ENCODE measurements around the gene CDH23.
A peak's percentile ranks its signal among the peaks of the same experiment; 100 is the strongest.

Gene CDH23

DNA sequence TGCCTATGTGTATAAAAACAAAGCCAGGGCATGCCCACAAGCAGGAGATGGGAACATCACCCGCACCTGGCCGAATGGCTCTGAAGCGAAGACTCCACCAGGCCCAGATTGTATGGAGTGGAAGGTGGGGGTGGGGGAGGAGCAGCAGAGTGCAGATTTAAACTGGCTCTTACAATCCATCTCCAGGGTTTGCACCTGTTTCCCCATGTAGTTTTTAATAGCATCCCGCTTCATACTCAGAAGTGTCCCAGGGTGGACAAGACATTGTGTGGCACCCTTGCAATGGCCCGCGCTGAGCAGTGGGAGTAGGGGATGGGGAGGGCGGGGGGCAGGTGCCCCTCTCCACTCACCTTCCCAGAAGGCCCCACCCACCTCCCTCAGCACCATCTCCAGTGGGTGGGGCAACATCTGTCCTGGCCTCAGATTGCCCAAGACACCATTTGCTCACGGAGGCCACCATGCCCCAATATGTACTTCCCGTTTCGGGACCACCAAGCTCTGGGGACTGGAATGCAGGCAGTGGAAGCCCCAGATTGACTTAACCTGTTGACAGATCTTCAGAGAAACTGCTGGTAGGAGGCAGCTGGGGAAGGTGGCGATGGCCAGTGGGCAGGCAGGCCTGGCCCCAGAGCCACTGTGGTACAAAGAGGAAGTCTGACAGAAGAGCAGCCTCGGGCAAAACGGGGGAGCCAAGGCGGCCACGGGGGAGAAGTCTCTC is 353.6 kb downstream of the CDH23 start:
- no peak for DNase-seq

DNA sequence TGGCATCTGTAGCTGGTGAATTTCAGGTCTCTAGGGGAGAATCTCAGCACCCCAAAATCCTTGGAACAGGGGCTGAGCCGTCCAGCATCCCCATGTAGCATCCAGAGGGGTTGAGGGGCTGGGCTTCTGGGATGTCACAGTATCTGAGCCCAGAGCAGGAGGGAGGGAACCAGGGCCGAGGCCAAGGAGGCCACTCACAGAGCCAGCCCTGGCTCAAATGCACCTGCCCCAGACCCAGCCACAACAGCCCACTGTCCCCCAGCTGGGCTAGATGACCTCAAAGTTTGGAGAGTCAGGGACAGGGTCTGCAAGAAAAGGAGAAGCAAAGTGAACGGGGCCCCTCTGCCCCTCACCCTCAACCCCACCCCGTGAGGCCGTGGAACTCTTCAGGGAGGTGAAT is 354.3 kb downstream of the CDH23 start:
- no peak for DNase-seq

DNA sequence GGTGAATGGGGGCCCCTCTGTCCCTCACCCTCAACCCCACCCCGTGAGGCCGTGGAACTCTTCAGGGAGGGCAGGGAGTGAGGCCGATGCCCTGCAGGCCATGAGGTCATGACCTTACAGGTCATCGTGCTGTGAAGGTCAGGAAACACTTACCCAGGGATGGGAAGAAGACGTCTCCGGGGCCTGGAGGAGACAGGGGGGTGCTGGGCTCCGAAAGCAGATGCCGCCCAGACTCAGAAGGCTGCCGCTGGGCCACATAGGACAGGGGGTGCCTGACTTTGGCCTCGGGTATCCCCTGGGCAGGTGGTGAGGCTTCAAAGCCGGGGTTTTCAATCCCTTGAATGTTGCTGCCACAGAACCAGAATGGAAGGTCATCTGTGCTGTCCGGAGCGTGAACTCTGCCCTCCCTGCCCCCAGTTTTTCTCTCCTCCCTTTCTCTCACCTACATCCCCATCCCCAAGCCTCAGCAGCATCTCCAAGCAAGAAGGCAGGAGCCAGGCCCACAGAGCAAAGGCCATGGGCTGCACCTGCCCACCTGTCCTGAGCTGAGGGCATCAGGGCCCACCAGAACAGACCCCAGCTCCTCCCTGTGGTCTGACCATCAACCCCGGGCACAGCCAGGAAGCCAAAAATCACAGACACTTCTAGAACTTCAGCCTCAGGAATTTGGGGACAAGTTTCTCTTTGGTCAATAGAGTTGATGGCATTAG is 354.9 kb downstream of the CDH23 start:
- DNase-seq: no peak

GRCh38 chr10:71752391-71753090 is 355.8 kb downstream of the CDH23 start:
- DNase-seq: no peak

DNA sequence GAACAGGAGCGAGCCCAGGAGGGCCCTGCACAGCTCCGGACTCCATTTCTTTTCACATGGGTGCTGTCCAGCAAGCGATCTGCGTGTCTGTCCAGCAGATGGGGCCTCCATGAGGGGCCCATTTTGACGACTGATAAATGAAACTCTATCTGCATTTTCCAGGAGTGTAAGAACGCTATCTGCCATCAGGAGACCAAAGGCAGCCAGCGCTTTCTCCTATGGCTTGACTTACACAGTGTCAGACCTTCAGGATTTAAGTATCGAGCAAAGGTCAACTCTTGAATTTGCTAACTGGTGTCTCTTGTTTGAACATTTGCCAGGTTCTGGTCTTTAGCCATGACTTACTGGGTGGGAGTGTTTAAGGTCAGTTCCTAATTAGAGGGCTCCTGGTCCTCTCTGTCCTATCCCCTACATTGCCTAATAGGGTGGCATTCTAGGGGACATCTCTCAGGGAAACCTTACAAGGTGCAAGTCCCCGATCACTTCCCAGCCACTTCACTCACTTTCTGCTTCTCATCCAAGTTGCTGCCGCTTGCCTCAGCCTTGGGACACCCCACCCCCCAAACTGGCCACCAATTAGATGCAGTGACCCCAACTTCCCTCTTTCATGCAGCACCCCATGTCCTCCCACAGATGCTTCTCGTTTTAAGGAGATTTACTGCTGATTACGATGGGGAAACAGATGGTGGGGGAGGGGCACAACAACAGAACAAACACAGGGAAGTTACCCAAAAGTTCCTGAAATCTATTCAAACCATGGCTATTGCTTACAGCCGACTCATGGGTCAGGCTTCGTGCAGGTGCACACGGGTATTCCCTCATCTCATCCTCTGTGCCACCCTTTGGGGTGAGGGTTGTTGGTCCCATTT is 356.6 kb downstream of the CDH23 start:
- DNase-seq: no peak

GRCh38 chr10:71753960-71754505 is 357.3 kb downstream of the CDH23 start:
- no peak for DNase-seq

GRCh38 chr10:71754562-71754961 is 357.8 kb downstream of the CDH23 start:
- DNase-seq: no peak

DNA sequence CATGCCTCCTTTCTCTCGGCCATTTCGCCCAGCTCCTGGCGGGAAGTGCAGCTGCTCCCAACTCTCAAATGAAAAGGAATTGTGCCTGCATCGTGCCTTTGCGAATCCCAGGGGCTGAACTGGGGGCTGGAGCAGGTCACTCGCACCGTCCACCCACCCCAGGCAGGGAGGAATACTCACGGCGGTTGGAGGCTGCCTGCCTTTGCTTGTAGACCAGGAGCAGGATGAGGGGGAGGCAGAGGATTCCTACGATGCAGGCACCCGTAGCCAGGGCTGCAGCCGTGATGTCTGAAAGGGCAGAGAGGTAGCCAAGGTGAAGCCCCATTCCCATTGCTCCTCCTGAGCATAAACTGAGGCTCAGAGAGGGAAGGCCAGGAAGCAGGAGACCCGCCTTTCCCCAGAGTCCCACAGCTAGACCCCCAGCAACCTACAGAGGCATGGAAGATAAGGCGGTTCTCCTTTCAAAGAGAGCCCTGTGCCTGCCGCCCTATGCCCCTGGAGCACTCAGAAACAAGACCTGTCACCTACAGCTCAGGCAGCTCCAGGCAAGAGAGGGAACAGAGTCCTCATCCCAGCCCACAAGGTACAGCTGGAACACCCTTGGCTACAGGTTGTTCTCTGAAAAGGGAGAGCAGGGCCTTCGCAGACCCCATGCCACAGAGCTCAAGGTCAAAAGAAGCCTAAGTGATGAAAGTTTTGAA is 358.6 kb downstream of the CDH23 start:
- no peak for DNase-seq

DNA sequence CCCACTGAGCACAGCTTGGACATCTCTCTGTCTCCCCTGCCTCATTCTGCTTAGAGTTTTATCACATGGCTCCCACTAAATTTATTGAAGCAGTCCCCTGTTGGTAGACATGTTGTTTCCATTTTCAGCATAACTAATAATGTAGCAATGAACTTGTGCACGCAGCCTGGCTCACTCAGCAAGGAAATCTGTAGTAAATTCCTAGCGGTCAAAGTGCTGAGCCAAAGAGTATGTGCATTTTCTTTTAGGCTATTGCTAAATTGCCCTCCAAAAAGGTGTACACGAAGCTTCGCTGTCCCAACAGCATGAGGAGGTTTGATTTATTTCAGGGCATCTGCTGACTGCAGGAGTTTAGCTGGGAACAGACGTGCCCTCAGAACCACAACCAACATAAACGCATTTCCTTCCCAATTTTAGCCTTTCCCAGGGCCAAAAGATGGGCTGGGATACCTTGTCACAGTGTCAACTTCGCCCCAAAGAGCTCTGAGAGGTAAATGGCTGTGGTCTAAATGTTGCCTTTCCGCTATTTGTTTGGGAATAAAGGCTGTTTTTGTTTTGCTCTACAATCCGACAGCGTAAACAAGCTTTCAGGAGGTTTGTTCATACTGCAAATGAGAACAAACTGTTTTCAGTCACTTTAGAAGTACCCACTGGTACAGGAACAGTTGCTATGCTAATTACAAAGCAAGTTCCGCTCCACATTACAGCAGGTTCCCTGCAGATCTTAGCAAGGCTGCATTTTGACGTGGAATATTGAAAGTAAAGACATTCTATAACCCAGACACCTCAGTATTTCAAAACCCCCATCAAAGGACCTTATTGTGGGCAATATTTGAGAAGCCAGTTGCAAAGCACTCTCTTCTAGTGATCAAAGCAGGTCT is 359.8 kb downstream of the CDH23 start:
- DNase-seq: no peak

DNA sequence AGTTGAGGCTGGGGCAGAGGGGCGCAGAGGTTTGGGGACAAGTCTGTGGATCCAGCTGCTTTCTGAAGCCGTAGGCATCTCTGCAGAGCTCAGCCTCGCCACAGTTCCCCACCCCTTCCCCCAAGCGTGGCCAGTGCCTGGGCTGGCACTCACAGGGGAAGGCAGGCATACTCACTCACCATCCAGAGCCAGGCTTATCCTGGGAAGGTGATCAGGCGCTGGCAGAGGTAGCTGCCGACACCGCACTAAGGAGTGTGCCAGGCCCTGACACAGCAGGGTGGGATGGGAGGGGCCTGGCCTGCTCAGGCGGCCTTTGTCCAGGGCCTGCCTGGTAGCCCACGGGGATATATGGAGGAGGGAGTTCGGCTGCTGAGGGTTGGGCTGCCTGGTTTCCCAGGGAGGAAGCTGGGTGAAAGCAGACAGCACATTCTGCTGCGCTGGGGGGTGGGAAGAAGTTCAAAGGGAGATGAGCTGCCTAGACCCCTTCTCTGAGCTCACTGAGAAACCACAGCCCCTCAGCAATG is 360.7 kb downstream of the CDH23 start:
- no peak for DNase-seq

GRCh38 chr10:71761105-71761511 is 364.4 kb downstream of the CDH23 start:
- DNase-seq: peak; percentile 39

GRCh38 chr10:71761541-71762113 is 364.9 kb downstream of the CDH23 start:
- DNase-seq: no peak

GRCh38 chr10:71762324-71762723 is 365.6 kb downstream of the CDH23 start:
- DNase-seq: no peak

DNA sequence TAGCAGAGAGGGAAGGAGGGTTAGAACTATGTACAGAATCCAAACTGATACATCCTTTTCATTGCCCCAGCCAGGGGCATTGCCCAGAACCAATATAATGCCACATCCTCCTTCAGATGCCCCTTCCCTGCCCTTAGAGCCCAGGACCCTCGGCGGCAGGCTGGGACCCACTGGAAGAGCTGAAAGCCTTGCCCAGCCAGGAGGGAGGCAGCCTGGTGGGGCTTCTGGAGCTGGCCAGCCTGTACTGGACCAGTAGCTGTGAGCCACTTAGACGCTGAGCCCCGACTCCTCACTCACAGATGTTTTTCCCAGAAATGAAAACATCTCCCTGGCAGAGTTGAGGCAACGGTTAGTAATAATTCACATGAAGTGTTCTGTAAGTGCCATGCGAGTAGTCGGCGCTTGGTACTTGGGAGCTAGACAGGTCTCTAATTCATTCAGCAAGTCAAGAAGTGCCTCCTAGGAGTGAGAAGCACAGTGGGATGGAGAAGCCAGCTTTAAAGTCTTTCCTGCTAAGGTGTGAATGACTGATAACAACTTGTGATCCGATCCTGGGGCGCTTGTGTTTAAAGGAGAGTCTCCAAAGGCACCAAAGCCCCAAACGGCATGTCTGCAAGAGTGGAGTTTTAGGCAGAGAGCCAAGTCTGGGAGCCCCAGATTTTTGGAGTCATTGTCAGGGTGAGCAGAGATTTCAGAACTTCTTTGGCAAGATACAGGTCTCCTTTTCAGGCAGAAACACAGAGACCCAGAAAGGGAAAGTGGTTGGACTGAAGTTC is 366.8 kb downstream of the CDH23 start:
- no peak for DNase-seq

- DNase-seq: no peak
These were observed 368.6 kb downstream of the CDH23 start for GRCh38 chr10:71765176-71765904.

GRCh38 chr10:71765906-71766716 is 369.4 kb downstream of the CDH23 start:
- DNase-seq: no peak

DNA sequence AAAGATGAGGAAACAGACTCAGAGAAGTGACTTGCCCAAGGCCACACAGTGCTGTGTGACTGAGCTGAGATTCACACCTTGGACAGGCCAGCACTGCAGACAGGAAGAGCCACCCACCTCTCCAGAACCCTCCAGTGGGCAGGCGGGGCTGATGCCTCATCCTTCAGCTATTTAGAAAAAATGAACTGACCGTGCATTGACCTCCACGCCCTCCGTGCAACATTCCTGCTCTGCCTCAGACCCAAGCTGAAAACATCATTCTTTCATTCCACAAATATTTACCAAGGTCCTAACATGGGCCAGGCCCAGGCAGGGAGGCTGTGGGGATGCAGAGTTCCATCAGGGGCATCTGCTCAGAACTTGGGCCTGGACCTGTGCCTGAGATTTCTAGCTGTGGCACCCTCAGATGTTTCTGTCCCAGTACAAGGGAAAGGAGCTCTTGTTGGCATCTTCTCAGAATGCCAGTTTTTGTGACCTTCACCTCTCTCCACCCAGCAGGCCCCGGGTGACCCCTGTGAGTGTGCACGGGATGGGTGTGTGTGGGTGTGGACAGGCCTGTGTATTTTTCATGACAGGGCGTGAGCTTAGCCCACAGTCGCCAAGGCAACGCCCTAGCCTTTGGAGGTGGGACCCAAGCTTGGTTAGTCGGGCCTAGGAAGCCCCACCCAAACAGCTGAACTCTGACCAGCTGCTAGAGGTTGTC is 370.1 kb downstream of the CDH23 start:
- DNase-seq: no peak

Data from stimulated activated CD4-positive, alpha-beta T cell treated with anti-CD3 and anti-CD28 coated beads, Interleukin-12 subunit alpha, Interleukin-12 subunit beta, amount 100 ng/mL, for 4 hours (primary cell).